Right renal pelvis (tissue), 4 donors: ENCODE data around the gene CPLX1. TPM values are rescaled to one million over a fixed set of nuclear protein-coding genes. Genes with fewer than 3 reads are reported as not detected.
"Not testable (repeated sequence)": the region's sequence is repeated elsewhere in the genome, so short reads cannot be mapped to it uniquely, and the experiment has no call there.

Experiments used
- DNase-seq, 4 donors: peaks; one replicate each; pipeline ENCODE4 v3.0.0-alpha.2; 2013; ENCODE audit warnings: low read depth in 4 of 4, low spot score in 3 of 4, missing footprints in 1 of 4
- polyA plus RNA-seq, 4 donors: library from polyadenylated mRNA; unstranded; fragments of 120-200 nt; gene quantifications; one replicate each; pipeline ENCODE4 v1.2.1, GENCODE V29; 2013; ENCODE audit not compliant: insufficient read length in 4 of 4

Gene CPLX1
- polyA plus RNA-seq, 4 donors: 1.4 to 3.3 (median 1.9) TPM

DNA sequence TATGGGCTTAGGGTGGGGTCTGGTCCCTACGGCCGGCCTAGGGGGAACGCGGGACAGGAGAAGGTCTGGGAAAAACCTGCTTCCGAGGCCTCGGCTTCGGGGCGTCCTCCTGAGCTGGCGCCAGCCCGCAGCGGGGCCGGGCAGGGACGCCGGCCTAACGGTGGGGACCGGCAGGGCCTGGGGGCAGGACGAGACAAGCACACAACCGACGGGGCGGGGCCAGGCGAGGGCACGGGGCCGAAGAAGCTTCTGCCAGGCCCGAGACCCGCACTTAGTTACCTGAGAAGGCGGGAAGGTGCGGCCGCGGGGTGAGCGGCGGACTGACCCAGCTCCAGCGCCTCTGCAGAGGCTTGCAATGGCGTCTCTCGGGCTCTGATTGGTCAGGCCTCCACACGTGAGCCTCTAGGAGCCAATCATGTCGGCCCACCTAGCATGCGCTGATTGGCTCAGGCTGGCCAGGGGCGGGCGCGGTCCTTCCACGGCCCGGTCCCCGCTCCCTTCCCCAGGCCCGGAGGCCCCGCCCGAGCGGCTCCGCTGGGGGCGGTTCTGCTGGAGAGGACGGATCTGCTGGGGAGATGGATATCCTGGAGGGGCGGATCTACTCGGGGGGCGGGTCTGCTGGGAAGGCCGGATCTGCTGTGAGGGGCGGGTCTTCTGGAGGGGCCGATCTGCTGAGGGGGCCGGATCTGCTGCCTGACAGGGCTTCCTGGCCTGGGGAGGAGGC lies 44.3 kb downstream of the CPLX1 start:
- peak; percentile 98 to 99 (median 98) for DNase-seq

DNA sequence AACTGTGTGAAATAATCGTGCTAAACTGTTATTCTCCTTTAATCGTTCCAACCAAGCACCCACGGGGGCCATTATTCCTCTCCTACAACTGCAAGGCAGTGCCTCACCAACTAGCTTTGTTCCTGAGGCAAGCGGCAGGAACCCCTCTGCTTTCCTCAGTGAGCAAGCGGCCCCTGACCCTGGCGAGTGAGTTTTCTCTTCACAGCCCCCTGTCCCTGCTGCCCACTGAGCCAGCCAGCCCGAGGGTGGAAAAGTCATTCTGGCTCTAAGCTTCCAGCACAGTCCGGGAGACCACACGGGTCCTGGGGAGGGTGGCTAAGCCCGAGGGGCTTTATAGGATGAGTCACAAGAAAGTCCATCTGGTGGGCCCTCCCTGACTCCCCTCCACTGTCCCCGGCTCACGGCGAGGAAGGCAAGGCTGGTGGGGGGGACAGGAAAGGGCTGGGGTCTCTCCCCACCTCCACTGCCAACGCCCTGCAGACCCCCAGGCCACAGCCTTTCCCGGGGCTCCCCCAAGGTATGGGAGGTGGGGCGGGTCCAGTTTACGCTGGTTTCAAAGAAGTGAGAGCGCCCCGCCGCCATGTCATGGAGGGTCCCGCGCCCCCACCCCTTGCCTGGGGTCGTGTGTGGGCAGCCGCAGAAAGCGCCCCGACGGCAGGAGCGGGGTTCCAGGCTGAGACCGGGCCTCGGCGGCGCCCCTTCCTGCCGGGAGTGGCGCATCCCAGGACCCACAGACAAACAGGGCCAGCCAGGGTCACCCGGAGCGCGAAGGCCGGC lies 45.0 kb downstream of the CPLX1 start:
- DNase-seq: no peak

- DNase-seq: not testable (repeated sequence)
Measured at GRCh38 chr4:780255-780654, 45.7 kb downstream of the CPLX1 start.

GRCh38 chr4:779555-779954 lies 46.4 kb downstream of the CPLX1 start:
- no peak for DNase-seq

DNA sequence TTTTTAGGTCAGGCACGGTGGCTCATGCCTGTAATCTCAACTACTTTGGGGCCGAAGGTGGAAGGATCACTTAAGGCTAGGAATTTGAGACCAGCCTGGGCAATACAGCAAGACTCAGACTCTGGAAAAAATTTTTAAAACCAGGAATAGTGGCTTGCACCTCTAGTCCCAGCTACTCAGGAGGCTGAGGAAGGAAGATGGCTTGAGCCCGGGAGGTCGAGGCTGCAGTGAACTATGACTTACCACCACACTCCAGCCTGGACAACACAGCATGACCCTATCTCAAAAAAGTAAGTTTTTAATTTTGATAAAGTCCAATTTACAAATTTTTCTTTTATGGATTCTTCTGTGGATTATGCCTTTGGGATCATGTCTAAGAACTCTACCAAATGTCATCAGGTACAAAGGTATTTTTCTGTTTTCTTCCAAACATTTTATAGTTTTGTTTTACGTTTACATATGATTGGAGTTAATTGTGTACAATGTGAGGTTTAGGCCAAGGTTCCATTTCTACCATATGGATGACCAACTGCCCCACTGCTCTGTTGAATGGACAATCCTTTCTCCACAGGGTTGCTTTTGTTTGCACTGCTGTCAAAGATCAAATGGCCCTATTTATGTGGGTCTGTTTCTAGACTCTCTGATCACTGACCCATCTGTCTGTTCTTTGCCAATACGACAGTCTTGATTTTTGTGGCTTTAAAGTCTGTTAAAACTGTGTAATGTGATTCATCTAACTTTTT lies 48.2 kb downstream of the CPLX1 start:
- DNase-seq: no peak

DNA sequence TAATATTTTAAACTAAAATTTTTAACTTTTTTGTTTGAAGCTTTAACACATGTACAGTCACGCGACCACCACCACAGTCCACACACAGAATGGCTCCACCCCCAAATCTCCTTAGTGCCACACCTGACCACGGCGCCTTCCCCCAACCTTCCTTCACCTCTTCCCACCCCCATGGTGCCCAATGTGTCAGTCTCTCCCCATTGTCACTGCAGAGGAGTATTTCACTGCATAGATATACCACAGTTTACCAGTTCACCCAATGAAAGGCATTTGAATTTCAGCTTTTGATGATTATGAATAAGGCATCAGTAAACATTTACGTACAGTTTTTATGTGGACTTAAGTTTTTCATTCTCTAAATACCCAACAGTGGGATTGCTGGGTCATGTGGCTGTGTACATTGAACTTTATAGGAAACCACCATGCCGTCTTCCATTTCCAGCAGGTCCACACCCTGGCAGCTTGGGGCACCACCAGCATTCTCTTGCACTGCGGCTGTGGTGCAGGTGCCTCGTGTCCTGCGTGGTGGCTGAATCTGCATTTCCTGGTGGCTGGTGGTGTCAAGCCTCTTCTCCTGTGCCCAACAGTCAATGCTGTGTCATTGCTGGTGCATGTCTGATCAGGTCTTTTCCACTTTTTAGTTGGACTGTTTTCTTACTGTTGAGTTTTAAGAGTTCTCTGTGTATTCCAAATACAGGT lies 49.0 kb downstream of the CPLX1 start:
- DNase-seq: no peak

DNA sequence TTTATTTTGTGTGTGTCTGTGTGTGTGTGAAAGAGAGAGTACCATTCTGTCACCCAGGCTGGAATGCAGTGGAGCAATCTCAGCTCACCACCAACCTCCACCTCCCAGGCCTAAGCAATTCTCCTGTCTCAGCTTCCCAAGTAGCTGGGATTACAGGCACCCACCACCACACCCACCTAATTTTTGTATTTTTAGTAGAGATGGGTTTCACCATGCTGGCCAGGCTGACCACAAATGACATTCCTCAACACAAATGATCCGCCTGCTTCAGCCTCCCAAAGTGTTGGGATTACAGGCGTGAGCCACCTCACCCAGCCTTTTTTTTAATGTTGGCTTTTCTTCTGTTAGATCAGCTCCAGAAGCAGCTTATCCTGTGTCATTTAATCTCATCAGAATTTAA lies 50.4 kb downstream of the CPLX1 start:
- DNase-seq: not testable (repeated sequence)

GRCh38 chr4:774419-775092 lies 51.4 kb downstream of the CPLX1 start:
- not testable (repeated sequence) for DNase-seq

DNA sequence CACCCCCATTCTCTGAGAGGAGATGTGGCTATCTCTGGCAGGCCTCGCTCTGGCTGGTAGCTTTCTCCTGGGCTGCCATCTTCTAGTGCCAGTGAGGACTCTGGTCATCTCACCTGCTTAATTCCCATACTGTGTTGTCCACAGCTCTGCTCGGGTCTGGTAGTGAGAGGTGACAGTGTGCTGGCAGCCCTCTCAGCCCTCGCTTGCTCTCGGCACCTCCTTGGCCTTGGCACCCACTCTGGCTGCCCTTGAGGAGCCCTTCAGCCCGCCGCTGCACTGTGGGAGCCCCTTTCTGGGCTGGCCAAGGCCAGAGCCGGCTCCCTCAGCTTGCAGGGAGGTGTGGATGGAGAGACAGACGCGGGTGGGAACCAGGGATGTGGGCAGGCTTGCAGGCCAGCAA lies 52.7 kb downstream of the CPLX1 start:
- DNase-seq: no peak

DNA sequence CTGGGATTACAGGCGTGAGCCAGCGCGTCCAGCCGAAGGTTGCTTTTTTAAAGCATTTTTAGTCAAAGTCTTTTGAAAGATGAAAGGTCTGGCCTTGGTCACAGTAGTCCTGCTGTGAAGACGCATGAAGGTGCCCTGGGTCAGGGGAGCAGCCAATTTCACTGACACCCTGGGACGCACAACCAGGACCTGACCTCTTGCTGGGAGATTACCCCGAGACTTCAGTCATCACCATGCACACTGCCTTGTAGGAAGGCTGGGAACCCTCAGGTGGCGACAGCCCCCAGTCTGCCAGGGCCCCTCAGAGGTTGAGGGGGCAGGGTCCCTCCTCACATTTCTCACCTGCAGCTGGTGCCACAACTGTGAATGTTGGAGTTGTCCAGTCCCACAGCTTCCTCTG lies 53.2 kb downstream of the CPLX1 start:
- no peak for DNase-seq

- DNase-seq: no peak
Measured at GRCh38 chr4:772118-772517, 53.8 kb downstream of the CPLX1 start.

DNA sequence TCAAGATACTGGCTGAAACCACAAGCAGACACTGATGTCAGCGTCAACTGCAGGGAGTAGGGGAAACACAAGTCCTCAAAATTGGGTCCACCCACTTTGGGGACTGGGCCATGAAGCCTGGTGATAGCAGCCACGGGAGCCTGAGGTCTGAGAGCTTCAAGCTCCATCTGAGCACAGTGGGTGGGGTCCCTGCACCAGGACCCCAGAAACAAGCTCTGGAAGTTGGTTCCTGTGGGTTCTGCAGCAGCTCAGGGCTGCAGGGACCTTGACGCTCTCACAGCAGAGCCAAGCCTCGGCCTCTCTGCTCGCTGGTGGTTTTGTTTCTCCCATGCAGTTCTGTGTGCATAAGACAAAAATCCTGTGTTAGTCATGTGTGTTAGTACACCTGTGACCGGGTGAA lies 54.5 kb downstream of the CPLX1 start:
- DNase-seq: no peak

- no peak for DNase-seq
Measured at GRCh38 chr4:770022-770421, 55.9 kb downstream of the CPLX1 start.

DNA sequence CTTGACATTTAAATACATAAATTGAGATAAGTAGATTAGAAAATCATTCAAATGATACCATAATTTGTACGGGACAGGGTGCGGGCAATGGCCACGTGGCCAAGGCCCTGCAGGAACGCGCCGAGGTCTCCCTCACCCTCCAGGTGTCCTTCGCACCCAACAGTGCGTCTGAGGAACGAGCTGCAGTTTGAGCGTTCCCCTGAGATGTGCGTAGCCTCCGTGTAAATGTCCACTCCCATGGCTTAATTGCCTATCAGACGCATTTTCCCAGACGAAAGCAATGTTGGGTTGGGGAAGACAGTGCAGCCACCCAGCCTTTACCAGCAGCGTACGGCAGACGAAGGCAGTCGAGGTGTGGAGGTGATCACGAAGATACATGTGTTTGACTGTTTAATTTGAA lies 56.4 kb downstream of the CPLX1 start:
- no peak for DNase-seq

DNA sequence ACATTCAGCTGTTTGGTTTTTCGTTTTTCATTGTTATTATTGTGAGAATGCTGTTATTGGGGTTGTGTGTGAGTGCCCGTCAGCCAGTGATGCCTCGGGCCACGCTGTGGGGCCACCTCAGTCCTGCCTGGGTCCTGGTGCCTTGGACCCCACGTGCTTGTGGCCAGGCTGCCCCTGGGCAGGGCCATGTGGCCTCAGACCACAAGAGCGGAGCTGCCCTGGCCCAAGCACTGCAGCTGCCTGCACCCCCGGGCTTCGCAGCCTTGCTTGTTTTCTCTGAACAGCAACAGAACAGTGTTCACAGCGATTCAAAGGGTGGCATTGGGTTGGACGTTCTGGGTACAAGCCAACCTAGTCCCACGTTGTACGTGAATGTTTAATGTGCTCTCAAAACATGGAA lies 56.9 kb downstream of the CPLX1 start:
- DNase-seq: no peak

DNA sequence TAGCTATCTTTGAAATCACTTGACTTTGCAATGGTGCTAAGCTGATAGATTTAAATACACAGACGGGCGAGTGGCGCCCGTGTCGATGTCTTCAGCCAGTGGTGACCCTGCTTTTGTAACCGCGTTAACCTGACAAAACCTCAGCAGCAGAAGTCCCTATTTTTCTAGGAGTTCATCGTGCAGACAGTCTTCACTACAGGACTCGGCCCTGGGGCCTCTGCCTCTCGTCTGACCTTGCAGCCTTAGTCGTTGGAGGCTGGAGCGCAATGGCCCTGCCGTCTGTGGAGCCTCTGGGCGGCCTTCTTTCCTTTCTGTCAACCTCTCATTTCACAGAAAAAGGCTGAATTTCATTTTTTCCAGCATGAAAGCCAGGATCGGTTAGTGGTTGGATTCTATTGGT lies 57.9 kb downstream of the CPLX1 start:
- DNase-seq: no peak

DNA sequence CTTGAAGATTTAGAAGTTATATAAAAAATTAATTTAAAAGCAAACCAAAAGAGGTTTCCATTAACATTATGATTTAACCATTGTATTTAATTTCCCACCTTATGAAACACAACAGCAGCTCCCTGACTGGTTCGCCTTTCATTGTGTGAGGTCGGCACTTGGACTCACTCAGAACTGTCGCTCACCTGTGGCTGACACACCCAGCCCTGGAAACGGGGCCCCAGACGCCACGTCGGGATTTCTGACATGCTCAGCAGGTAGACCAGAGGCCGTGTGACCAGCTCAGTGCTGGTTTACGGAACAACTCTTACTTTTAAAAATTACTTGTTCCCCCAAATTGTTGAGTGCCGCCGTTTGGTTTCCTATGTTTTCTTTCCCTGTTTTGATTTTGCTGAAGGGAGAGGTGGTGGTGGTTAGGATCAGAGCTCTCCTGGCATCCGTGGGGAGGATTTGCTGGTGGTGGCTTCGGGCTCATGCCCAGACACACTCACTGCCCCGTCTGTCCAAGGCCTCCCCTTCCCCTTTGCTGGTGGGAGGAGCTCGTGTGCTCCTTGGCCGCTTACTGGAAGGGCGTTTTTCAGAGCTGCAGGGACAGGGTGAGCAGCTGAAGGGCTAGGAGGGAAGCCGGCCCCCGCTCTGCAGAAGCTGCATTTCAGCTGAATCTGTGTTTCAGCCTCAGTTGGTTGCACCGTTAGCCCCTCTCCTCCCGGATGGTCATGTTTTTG lies 59.2 kb downstream of the CPLX1 start:
- no peak for DNase-seq

DNA sequence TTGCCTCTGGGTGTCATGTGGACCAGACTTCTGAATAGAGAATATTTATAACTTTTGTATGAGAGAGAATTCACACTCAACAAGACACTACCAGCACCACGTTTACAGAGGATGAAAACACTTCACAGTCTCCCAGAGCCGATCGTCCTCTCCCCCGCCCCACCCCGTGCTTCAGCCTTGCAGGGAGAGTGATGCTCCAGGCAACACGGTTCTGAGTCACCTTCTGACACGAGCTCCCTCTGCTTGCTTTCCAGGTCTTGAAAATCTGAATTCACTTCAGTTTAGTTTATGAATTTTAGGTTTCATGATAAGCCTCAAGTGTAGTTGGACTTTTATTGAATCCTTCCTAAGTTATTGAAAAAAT lies 59.8 kb downstream of the CPLX1 start:
- DNase-seq: no peak

DNA sequence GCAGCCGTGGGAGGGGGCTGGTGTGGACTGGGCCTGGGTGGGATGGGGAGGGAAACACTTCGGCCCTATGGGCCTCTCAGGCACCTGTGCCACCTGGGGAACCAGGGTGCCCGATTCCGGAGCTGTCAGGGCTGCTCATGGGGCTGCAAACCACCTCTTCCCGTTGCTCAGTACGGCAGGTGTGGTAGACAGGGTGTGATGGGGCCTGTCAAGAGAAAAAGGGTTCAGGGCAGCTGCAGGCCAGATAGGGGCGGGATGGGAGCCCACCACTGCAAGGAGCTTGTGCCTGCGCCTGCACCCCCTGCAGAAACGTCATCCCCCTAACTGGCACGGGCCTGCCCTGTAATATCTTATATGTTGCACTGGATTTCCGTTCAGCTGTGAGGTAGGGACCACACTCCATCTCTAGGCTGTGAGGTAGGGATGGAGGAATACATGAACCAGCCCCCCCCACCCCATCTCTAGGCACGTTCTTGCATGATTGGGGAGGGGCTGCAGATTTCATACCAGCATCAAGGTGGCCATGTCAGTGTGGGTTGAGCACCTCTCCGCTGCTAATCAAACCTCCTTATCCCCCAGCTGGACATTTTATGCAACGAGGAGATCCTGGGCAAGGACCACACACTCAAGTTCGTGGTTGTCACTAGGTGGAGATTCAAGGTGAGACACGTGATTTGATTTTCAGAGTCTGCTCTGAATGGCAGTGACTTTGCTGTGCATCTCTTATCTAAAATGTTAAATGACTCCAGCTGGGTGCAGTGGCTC lies 61.3 kb downstream of the CPLX1 start:
- no peak for DNase-seq
